Measurements from ENCODE around the gene RPS16. TPM values are rescaled to one million over a fixed set of nuclear protein-coding genes. Genes with fewer than 3 reads are reported as not detected.

RPS16 gene
- total and polyA plus RNA-seq, 9 of the 15 experiments (the other 6 are each of a cell fraction or from before 2014, with no cell fraction given), result 82.6 to 3,671 (median 2,204) TPM

GRCh38 chr19:39411832-39412099 is 24.0 kb downstream of the RPS16 start (continued):
- TF ChIP-seq NFE2L1 (tag; IDR thresholded peaks at IDR 0.05; ENCODE audit: borderline replicate concordance, low read depth), result no peak
- TF ChIP-seq, protein P1, sequence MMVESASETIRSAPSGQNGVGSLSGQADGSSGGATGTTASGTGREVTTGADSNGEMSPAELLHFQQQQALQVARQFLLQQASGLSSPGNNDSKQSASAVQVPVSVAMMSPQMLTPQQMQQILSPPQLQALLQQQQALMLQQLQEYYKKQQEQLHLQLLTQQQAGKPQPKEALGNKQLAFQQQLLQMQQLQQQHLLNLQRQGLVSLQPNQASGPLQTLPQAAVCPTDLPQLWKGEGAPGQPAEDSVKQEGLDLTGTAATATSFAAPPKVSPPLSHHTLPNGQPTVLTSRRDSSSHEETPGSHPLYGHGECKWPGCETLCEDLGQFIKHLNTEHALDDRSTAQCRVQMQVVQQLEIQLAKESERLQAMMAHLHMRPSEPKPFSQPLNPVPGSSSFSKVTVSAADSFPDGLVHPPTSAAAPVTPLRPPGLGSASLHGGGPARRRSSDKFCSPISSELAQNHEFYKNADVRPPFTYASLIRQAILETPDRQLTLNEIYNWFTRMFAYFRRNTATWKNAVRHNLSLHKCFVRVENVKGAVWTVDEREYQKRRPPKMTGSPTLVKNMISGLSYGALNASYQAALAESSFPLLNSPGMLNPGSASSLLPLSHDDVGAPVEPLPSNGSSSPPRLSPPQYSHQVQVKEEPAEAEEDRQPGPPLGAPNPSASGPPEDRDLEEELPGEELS (CRISPR knock-in tag; IDR thresholded peaks at IDR 0.05; ENCODE audit: borderline replicate concordance), result no peak
- TF ChIP-seq ZNF511 (CRISPR knock-in tag; IDR thresholded peaks at IDR 0.05), result no peak
- no peak for TF ChIP-seq PML (IDR thresholded peaks at IDR 0.05; ENCODE audit: low read length)
- no peak for TF ChIP-seq DIDO1 (tag; IDR thresholded peaks at IDR 0.05; ENCODE audit: low read depth)
- TF ChIP-seq ETV6 (IDR thresholded peaks at IDR 0.05; ENCODE audit: borderline replicate concordance in 1 of 2, low read depth in 2 of 2, low read length in 1 of 2), result 0 out of 4 replicates have a peak, but pooled peaks of 1 of the 2 experiments have one; percentile 39
- no peak for TF ChIP-seq ETV6 (CRISPR knock-in tag; IDR thresholded peaks at IDR 0.05; ENCODE audit: borderline replicate concordance)
- no peak for TF ChIP-seq MBD2 (IDR thresholded peaks at IDR 0.05; ENCODE audit: borderline replicate concordance, low read depth)
- TF ChIP-seq POLR2G (IDR thresholded peaks at IDR 0.05; ENCODE audit: low read depth, low read length), result no peak
- TF ChIP-seq CREM (IDR thresholded peaks at IDR 0.05; ENCODE audit: low read depth), result no peak
- peak; percentile 85; the same call in 1 of the 2 replicates for TF ChIP-seq PREB (CRISPR knock-in tag; IDR thresholded peaks at IDR 0.05)
- 0 out of 2 replicates have a peak, but pooled peaks have one; percentile 49 for TF ChIP-seq ZNF561 (CRISPR knock-in tag; conservative IDR thresholded peaks at IDR 0.05)
- TF ChIP-seq ZNF134 (CRISPR knock-in tag; conservative IDR thresholded peaks at IDR 0.05), result no peak
- TF ChIP-seq NR2C1 (IDR thresholded peaks at IDR 0.05), result 0 out of 2 replicates have a peak, but pooled peaks have one; percentile 26
- TF ChIP-seq NR2C1 (tag; IDR thresholded peaks at IDR 0.05), result no peak
- no peak for TF ChIP-seq PHB2 (IDR thresholded peaks at IDR 0.05; ENCODE audit: low read depth)
- no peak for TF ChIP-seq ZNF507 (tag; conservative IDR thresholded peaks at IDR 0.05)
- no peak for TF ChIP-seq ZNF551 (CRISPR knock-in tag; IDR thresholded peaks at IDR 0.05)
- 0 out of 2 replicates have a peak, but pooled peaks have one; percentile 24 for TF ChIP-seq ZNF740 (CRISPR knock-in tag; IDR thresholded peaks at IDR 0.05)
- TF ChIP-seq ZNF740 (tag; IDR thresholded peaks at IDR 0.05), result no peak
- no peak for TF ChIP-seq SETDB1 (IDR thresholded peaks at IDR 0.05; ENCODE audit: low read length)
- peak; percentile 89; the same call in 1 of the 2 replicates for TF ChIP-seq NBN (IDR thresholded peaks at IDR 0.05; ENCODE audit: low read depth)
- peak; percentile 0 for TF ChIP-seq POLR2B (IDR thresholded peaks at IDR 0.05; ENCODE audit: low read depth, partially characterized antibody)
- no peak for TF ChIP-seq PHB (CRISPR knock-in tag; IDR thresholded peaks at IDR 0.05)
- no peak for TF ChIP-seq KLF10 (CRISPR knock-in tag; IDR thresholded peaks at IDR 0.05)
- TF ChIP-seq SRSF9 (IDR thresholded peaks at IDR 0.05; ENCODE audit: borderline replicate concordance, low read depth, low read length), result no peak

Measured in K562 (cell line).